WTC11 (cell line): ENCODE measurements around the gene ADGRE1. TPM values are rescaled to one million over a fixed set of nuclear protein-coding genes. Genes with fewer than 3 reads are reported as not detected.

Experiments
- ATAC-seq: fragments of 200-7000 bp; cut with Tn5 transposase; 2 replicates; pipeline ENCODE4 v1.10.0; 2021; ENCODE audit warnings: mild to moderate bottlenecking, moderate library complexity
- CTCF ChIA-PET: fragments of 300-600 bp; sonication (Branson Sonifier 250); formaldehyde crosslinking; loops from one replicate; lab custom pipeline; 2021; ENCODE audit warnings: antibody characterized with exemption; lab: Charles Lee
- POLR2A ChIA-PET: fragments of 350-600 bp; sonication (Branson Sonifier 250); formaldehyde crosslinking; loops from one replicate; lab custom pipeline; 2021; ENCODE audit warnings: antibody characterized with exemption; lab: Charles Lee
- DNase-seq: peaks from one replicate; pipeline ENCODE4 v3.0.0; 2021; ENCODE audit warnings: low spot score
- H3K27ac Mint-ChIP-seq: 2 replicates; pipeline ENCODE4 v1.8.0; 2021; ENCODE audit warnings: mixed read lengths
- H3K27me3 Mint-ChIP-seq: 2 replicates; pipeline ENCODE4 v1.8.0; 2021; ENCODE audit warnings: low read depth, mild to moderate bottlenecking, moderate library complexity, mixed read lengths
- H3K36me3 Mint-ChIP-seq: 2 replicates; pipeline ENCODE4 v1.8.0; 2021; ENCODE audit warnings: mixed read lengths
- H3K4me1 Mint-ChIP-seq: 2 replicates; pipeline ENCODE4 v1.8.0; 2022; ENCODE audit warnings: mixed read lengths
- H3K4me3 Mint-ChIP-seq: 2 replicates; pipeline ENCODE4 v1.8.0; 2021; ENCODE audit warnings: mild to moderate bottlenecking, moderate library complexity, mixed read lengths
- H3K9me3 Mint-ChIP-seq: 2 replicates; pipeline ENCODE4 v1.8.0; 2021; ENCODE audit warnings: mixed read lengths
- AR ChIP-seq: fragments of 250-450 bp; sonication (Bioruptor Pico); IDR thresholded peaks from 2 replicates; pipeline ENCODE4 v1.9.0; 2021; ENCODE audit warnings: mild to moderate bottlenecking
- CREM ChIP-seq: sonication (generic); formaldehyde crosslinking; IDR thresholded peaks from 2 replicates; pipeline ENCODE4 v1.8.1; 2022; ENCODE audit warnings: mild to moderate bottlenecking, missing genetic modification reagents, moderate library complexity
- ERG ChIP-seq: fragments of 250-450 bp; sonication (Bioruptor Pico); IDR thresholded peaks from 2 replicates; pipeline ENCODE4 v1.8.0; 2021; ENCODE audit warnings: mild to moderate bottlenecking
- FOXP1 ChIP-seq: sonication (generic); formaldehyde crosslinking; IDR thresholded peaks from 2 replicates; pipeline ENCODE4 v1.8.0; 2022; ENCODE audit warnings: missing genetic modification reagents, mild to moderate bottlenecking, moderate library complexity, borderline replicate concordance
- GRHL2 ChIP-seq: fragments of 250-450 bp; sonication (Bioruptor Pico); IDR thresholded peaks from 2 replicates; pipeline ENCODE4 v1.8.0; 2022; ENCODE audit warnings: mild to moderate bottlenecking, moderate library complexity; ENCODE audit not compliant: insufficient replicate concordance, severe bottlenecking
- HMGA2 ChIP-seq: fragments of 250-450 bp; sonication (Bioruptor Pico); IDR thresholded peaks from 2 replicates; pipeline ENCODE4 v1.4.0; 2021; ENCODE audit warnings: mild to moderate bottlenecking, moderate library complexity
- HMGXB4 ChIP-seq: sonication (generic); formaldehyde crosslinking; IDR thresholded peaks from 2 replicates; pipeline ENCODE4 v1.8.1; 2023; ENCODE audit warnings: mild to moderate bottlenecking, moderate library complexity, missing genetic modification reagents
- IRF1 ChIP-seq: sonication (generic); formaldehyde crosslinking; IDR thresholded peaks from 2 replicates; pipeline ENCODE4 v1.8.0; 2023; ENCODE audit warnings: missing genetic modification reagents
- NFATC4 ChIP-seq: fragments of 250-450 bp; sonication (Bioruptor Pico); IDR thresholded peaks from 2 replicates; pipeline ENCODE4 v1.9.0; 2021; ENCODE audit warnings: mild to moderate bottlenecking
- NFYB ChIP-seq: sonication (generic); formaldehyde crosslinking; conservative IDR thresholded peaks from 2 replicates; pipeline ENCODE4 v1.8.0; 2022; ENCODE audit warnings: low read depth, missing genetic modification reagents
- NR1H2 ChIP-seq: sonication (generic); formaldehyde crosslinking; IDR thresholded peaks from 2 replicates; pipeline ENCODE4 v1.9.0; 2021; ENCODE audit warnings: mild to moderate bottlenecking, moderate library complexity, missing genetic modification reagents
- NR2C2 ChIP-seq: sonication (generic); formaldehyde crosslinking; IDR thresholded peaks from 2 replicates; pipeline ENCODE4 v1.8.0; 2022; ENCODE audit warnings: mild to moderate bottlenecking, missing genetic modification reagents
- NR3C1 ChIP-seq: sonication (generic); formaldehyde crosslinking; conservative IDR thresholded peaks from 2 replicates; pipeline ENCODE4 v1.8.1; 2023; ENCODE audit warnings: low read depth, mild to moderate bottlenecking, missing genetic modification reagents
- RORB ChIP-seq: fragments of 250-450 bp; sonication (Bioruptor Pico); IDR thresholded peaks from 2 replicates; pipeline ENCODE4 v1.9.0; 2021; ENCODE audit warnings: mild to moderate bottlenecking
- SMAD3 ChIP-seq: sonication (generic); formaldehyde crosslinking; IDR thresholded peaks from 2 replicates; pipeline ENCODE4 v1.8.0; 2022; ENCODE audit warnings: missing genetic modification reagents, mild to moderate bottlenecking, borderline replicate concordance
- SMAD4 ChIP-seq: sonication (generic); formaldehyde crosslinking; IDR thresholded peaks from 2 replicates; pipeline ENCODE4 v1.8.0; 2022; ENCODE audit warnings: mild to moderate bottlenecking, missing genetic modification reagents
- SP1 ChIP-seq: sonication (generic); formaldehyde crosslinking; conservative IDR thresholded peaks from 2 replicates; pipeline ENCODE4 v1.8.1; 2022; ENCODE audit warnings: missing genetic modification reagents
- ZMAT4 ChIP-seq: fragments of 250-450 bp; sonication (Bioruptor Pico); IDR thresholded peaks from 2 replicates; pipeline ENCODE4 v1.9.0; 2021; ENCODE audit warnings: mild to moderate bottlenecking
- ZNF121 ChIP-seq: sonication (generic); formaldehyde crosslinking; IDR thresholded peaks from 2 replicates; pipeline ENCODE4 v1.8.0; 2023; ENCODE audit warnings: missing genetic modification reagents
- ZNF138 ChIP-seq: sonication (generic); formaldehyde crosslinking; conservative IDR thresholded peaks from 2 replicates; pipeline ENCODE4 v1.8.1; 2022; ENCODE audit warnings: mild to moderate bottlenecking, moderate library complexity, missing genetic modification reagents
- ZNF396 ChIP-seq: fragments of 250-450 bp; sonication (Bioruptor Pico); IDR thresholded peaks from 2 replicates; pipeline ENCODE4 v1.8.0; 2021; ENCODE audit warnings: mild to moderate bottlenecking, moderate library complexity, borderline replicate concordance
- ZSCAN18 ChIP-seq: fragments of 250-450 bp; sonication (Bioruptor Pico); IDR thresholded peaks from 2 replicates; pipeline ENCODE4 v2.1.2; 2022; ENCODE audit warnings: mild to moderate bottlenecking, moderate library complexity
- total RNA-seq: library from RNA; stranded (reverse); gene quantifications from 3 replicates; pipeline ENCODE4 v1.2.3, GENCODE V29; 2021

The ADGRE1 gene
- total RNA-seq, 1 experiment from 2014 or later, result not detected

- ChIA-PET POLR2A (no interaction called here), CTCF (no interaction called here)
- Mint-ChIP-seq H3K4me1 (no peaks in the 10 kb centered on the region), H3K4me3 (no peak overlapping the region), H3K27me3 (peaks cover 5% of the 10 kb centered on the region; the same call in 1 of the 2 replicates), H3K36me3 (peaks cover 30% of the 10 kb centered on the region), H3K9me3 (peaks cover 48% of the 10 kb centered on the region), H3K27ac (no peak overlapping the region)
- ATAC-seq (no peak), DNase-seq (no peak)
- peak; percentile 93; the same call in 1 of the 2 replicates for TF ChIP-seq HMGA2 (CRISPR knock-in tag)
- no peak for TF ChIP-seq AR (CRISPR knock-in tag)
- no peak for TF ChIP-seq NR2C2 (CRISPR knock-in tag)
Measured at GRCh38 chr19:6948884-6949283, 61.5 kb downstream of the ADGRE1 start.

GRCh38 chr19:6952956-6953355, 65.6 kb downstream of the ADGRE1 start:
- ChIA-PET POLR2A (no interaction called here), CTCF (no interaction called here)
- DNase-seq (no peak), ATAC-seq (no peak)
- H3K36me3 Mint-ChIP-seq, result peaks cover 35% of the 10 kb centered on the region
- no peaks in the 10 kb centered on the region for H3K4me1 Mint-ChIP-seq
- no peak overlapping the region for H3K27ac Mint-ChIP-seq
- peaks cover 21% of the 10 kb centered on the region for H3K9me3 Mint-ChIP-seq
- TF ChIP-seq GRHL2, result no peak
- no peak for TF ChIP-seq CREM (CRISPR knock-in tag)
- no peak for TF ChIP-seq HMGXB4
- TF ChIP-seq RORB (CRISPR knock-in tag), result no peak
- TF ChIP-seq ZMAT4 (CRISPR knock-in tag), result no peak
- no peak for TF ChIP-seq SP1 (CRISPR knock-in tag)
- no peak for TF ChIP-seq FOXP1
- no peak for TF ChIP-seq SMAD3 (CRISPR knock-in tag)
- TF ChIP-seq NFATC4 (CRISPR knock-in tag), result no peak
- TF ChIP-seq ZNF396 (CRISPR knock-in tag), result no peak
- TF ChIP-seq SMAD4 (CRISPR knock-in tag), result no peak
- TF ChIP-seq ERG (CRISPR knock-in tag), result no peak
- no peaks in the 10 kb centered on the region; the same call in 1 of the 2 replicates for H3K27me3 Mint-ChIP-seq
- no peak overlapping the region for H3K4me3 Mint-ChIP-seq

- peaks cover 36% of the 10 kb centered on the region for H3K36me3 Mint-ChIP-seq
- H3K27me3 Mint-ChIP-seq, result no peaks in the 10 kb centered on the region; the same call in 1 of the 2 replicates
- H3K9me3 Mint-ChIP-seq, result peaks cover 27% of the 10 kb centered on the region
- H3K27ac Mint-ChIP-seq, result no peak overlapping the region
- no peak for ATAC-seq
- no peak for TF ChIP-seq NR3C1 (CRISPR knock-in tag)
- TF ChIP-seq SMAD3 (CRISPR knock-in tag), result no peak
- no peak for TF ChIP-seq NR1H2 (CRISPR knock-in tag)
- TF ChIP-seq ZNF121 (CRISPR knock-in tag), result no peak
- TF ChIP-seq ZNF138, result no peak
- TF ChIP-seq HMGXB4, result no peak
- no peak for TF ChIP-seq IRF1
- TF ChIP-seq NFYB (CRISPR knock-in tag), result no peak
- TF ChIP-seq ZSCAN18 (CRISPR knock-in tag), result no peak
- ChIA-PET POLR2A (no interaction called here), CTCF (no interaction called here)
- H3K4me3 Mint-ChIP-seq, result no peak overlapping the region
- no peaks in the 10 kb centered on the region for H3K4me1 Mint-ChIP-seq
- DNase-seq, result no peak
Measured at GRCh38 chr19:6955082-6955481, 67.7 kb downstream of the ADGRE1 start.
